Left colon (tissue), 2 donors: ENCODE measurements around the gene SH3TC1. TPM values are rescaled to one million over a fixed set of nuclear protein-coding genes. Genes with fewer than 3 reads are reported as not detected.

Experiments used
- ATAC-seq: fragments of 200-7000 bp; cut with Tn5 transposase; one replicate; pipeline ENCODE4 v1.9.1; 2020; ENCODE audit warnings: mild to moderate bottlenecking, moderate library complexity
- DNase-seq, 2 donors: peaks; one replicate each; pipeline ENCODE4 v3.0.0-alpha.2; 2020
- intact Hi-C, 2 donors: fragments of 100-400 bp; cut with DNase I in 1 of 2; cut with micrococcal nuclease in 1 of 2; formaldehyde crosslinking; loops; one replicate each; pipeline versions ENCODE4 v1.11.2 to v1.14.0; 2022; cut with DNase I, micrococcal nuclease
- total RNA-seq, 2 donors: library from RNA; stranded (reverse); fragmentation: NEBNext Ultra II Directional; extraction: Animal tissue kit (Norgen Biotek cat#: 25700); gene quantifications; one replicate each; pipeline ENCODE4 v1.2.1, GENCODE V29; 2021
- donor health status: DM: no; HTN: no; CAD: no.
- donor health status: DM: yes; HTN: yes; CAD: no.

Gene SH3TC1
- total RNA-seq, 2 donors from 2014 or later, result 13.8 to 18.3 TPM

- no peak for ATAC-seq
- intact Hi-C loops, result no loop called here
- DNase-seq, result peak in 1 of 2 donors; percentile 38
Measured at GRCh38 chr4:8276358-8277240, 77.5 kb downstream of the SH3TC1 start.

- ATAC-seq, result no peak
- intact Hi-C loops, result no loop called here
- no peak for DNase-seq
Measured at GRCh38 chr4:8277356-8278008, 78.4 kb downstream of the SH3TC1 start.

- intact Hi-C loops, result no loop called here
- ATAC-seq (no peak), DNase-seq (no peak)
Measured at GRCh38 chr4:8278009-8278395, 78.9 kb downstream of the SH3TC1 start.

DNA sequence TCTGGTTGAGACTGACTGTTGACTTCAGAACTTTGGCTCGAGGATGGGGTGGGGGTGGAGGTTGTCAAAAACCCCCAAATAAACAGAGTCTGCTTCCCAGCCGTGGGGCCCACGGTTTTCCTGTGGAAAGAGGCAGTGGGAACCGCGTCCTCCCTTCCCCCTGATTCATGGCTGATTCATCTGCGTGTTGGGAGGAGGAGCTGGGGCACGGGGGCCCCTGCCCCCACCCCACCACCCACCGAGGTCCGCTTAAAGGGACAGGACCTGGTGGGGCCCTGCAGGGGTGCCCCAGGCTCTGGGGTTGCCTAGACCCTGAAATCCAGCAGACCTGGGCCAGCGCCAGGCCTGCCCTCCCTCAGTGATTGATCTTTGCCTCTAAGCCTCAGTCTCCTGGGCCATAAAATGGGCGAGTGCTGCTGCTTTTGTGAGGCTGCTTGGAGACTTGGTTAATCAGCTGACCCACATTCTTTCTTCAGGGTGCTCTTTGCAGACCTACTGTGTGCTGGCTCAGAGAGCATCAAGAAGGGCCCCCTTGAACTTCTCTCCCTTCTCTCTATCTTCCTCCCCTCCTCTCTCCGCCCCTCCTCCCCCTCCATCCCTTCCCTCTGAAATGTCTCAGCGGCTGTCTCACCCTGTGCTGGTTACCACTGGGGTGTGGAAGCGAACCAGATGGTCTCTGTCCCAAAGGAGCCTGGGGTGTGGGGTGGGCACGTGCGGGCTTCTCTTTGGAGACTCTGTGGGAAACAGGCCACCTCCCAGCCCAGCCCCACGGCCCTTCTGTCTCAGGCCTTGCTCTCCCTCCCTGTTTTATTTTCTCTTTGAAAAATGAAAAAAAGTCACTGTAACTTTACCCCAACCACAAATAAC lies 79.6 kb downstream of the SH3TC1 start:
- DNase-seq, result no peak
- intact Hi-C loops, result no loop called here
- ATAC-seq, result no peak

DNA sequence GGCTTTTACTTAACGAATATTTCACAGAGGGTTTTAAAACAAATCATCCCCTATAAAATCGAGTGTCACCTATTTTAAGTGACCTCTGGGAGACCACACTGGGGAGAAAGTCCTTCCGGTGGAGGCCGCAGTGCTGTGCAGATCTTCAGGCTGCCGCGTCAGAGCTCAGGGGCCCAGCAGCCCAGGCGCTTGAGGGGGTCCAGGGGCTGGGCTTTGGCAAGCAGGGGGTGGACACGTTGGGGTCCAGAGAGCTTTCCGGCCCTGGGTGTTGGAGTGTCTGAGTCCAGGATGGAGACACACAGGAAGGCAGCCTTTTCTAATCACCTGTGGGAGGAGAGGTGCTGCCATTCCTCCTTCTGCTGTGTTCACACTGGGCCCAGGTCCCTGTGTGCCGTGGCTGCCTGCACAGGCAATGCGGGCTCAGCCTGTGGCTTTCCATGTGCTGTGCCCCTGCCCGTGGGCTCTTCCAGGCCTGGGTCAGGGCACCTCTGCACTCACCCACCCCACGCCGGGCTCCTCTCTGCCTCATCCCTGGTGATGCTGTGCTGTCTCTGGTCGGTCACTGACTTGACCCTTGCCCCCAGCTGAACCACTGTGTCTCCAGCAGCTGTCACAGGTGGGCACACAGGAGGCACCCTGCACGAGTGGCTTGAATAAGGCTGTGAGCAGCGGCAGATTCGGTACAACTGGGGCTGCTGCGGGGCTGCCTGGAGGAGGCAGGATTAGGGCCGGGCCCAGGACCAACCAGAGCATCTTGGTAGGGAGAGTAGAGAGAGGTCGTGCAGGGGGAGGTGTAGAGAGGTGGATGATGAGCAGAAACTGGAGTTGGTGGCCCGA lies 80.4 kb downstream of the SH3TC1 start:
- DNase-seq, result no peak
- no peak for ATAC-seq
- intact Hi-C loops, result no loop called here

DNA sequence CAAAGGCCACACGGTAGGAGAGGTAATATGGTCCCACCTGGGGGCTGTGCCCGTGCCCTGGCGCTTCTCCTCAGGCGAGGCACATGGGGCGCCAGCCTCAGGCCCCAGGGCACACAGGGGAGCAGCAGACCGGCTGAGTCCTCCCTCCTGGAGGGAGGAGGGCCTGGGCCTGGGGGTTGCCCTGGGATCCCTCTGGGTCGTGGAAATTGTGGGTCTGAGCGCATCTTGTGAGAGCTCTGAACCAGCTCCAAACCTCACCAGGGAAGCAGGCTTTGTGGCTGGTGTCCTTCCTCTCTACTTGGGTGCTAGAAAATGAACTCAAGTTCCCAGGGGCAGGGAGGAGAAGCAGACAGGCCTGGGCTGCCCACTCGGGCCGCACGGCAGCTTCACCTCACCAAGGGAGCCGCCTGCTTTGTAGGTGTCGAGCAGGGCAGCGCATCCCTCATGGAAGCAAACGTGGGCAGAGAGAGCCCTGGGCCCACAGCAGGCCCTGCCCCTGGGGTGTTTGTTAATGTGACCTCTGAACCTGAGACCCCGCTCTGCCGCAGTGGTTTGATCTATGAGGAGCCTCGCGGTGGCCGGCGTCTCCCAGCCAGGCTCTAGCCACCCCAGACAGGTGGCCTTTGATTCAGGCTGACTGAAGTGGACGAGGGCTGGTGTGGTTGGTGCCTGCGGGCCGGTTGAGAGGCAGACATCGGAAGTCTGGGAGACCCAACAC lies 81.2 kb downstream of the SH3TC1 start:
- intact Hi-C loops, result no loop called here
- ATAC-seq (no peak), DNase-seq (no peak)

DNA sequence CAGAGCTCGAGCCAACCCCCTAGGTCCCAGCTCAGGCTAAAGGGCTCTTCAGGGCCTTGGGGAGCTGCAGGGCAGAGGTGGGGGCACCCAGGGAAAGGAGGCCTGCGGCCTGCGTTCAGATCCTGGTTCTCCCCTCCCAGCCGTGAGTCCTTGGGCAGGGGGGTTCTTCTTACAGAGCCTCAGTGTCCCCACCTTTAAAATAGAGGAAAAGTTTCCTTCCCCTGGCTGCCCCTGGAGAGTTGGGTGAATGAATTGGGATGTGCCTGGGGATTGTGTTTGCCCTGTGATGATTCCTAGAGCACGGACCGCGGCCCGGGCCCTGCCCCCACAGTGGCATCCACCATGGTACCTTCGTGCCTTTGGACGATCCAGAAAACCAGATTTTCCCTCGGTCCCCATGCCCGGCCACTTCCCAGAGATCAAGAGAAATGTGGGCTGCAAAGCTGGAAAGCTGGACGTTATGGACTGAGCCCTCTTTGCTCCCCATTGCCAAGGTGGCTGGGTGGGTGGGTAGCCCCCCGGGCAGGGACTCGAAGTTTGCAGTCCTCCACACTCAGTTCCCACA lies 81.9 kb downstream of the SH3TC1 start:
- DNase-seq, result no peak

GRCh38 chr4:8281519-8282133 lies 82.5 kb downstream of the SH3TC1 start:
- ATAC-seq (no peak), DNase-seq (peak; percentile 42 to 65)
- intact Hi-C loops, result no loop called here

More for the DNA sequence above, 81.9 kb downstream of the SH3TC1 start:
- ATAC-seq, result no peak
- intact Hi-C loops, result no loop called here

GRCh38 chr4:8282134-8282641 lies 83.1 kb downstream of the SH3TC1 start:
- intact Hi-C loops, result no loop called here
- DNase-seq, result no peak
- ATAC-seq, result no peak

DNA sequence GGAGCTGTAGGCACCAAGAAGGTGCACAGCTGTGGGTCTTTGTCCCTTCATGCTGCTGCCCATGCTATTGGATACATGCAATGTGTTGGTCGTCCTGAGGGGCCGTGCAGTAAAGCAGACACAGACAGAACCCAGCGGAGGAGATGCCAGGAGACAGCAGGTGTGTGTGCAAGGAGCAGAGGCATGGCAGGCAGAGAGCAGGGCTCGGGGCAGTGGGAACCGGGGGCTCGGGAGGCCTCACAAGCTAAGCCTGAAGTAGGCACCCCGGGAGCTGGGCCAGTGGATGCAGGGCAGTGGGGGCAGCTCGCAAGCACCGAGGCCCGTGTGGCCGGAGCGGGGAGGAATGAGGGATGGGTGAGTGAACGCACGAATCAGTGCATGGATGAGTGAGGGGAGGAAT lies 83.7 kb downstream of the SH3TC1 start:
- DNase-seq (no peak), ATAC-seq (no peak)
- intact Hi-C loops, result no loop called here

DNA sequence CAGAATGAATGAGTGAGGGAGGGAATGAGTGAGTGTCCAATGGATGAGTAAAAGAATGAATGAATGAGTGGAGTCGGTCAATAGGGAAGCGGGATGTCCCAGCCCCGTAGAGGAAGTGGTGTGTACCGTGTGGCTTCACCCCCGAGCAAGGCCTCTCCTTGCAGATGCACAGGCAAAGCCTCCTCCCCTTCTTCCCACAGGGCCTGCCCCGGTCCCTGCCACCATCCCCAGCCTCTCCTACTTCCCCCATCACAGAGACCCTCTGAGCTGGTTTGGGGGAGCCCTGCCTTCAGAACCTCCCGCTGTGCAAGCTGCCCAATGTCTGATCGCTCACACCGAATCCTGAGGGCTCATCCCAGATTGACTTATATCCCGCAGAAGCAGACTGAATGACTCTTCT lies 84.1 kb downstream of the SH3TC1 start:
- intact Hi-C loops, result no loop called here
- no peak for ATAC-seq
- DNase-seq, result no peak

- intact Hi-C loops, result no loop called here
- DNase-seq, result no peak
- no peak for ATAC-seq
Measured at GRCh38 chr4:8283631-8284121, 84.6 kb downstream of the SH3TC1 start.

GRCh38 chr4:8284391-8284790 lies 85.3 kb downstream of the SH3TC1 start:
- intact Hi-C loops, result no loop called here
- DNase-seq, result no peak

GRCh38 chr4:8285143-8285975 lies 86.3 kb downstream of the SH3TC1 start:
- ATAC-seq (no peak), DNase-seq (no peak)
- intact Hi-C loops, result no loop called here

More at GRCh38 chr4:8284391-8284790, 85.3 kb downstream of the SH3TC1 start:
- ATAC-seq, result no peak

GRCh38 chr4:8285976-8286718 lies 87.1 kb downstream of the SH3TC1 start:
- intact Hi-C loops, result no loop called here
- no peak for DNase-seq
- ATAC-seq, result no peak
